GM19043 (cell line): ENCODE data around the gene COTL1.

Experiments used
- ATAC-seq: cut with Tn5 transposase; IDR thresholded peaks from one replicate; pipeline ENCODE4 v1.9.1; 2021; ENCODE audit warnings: low read depth; ENCODE audit not compliant: unreplicated experiment

COTL1 gene

GRCh38 chr16:84617791-84618580 is at the start of gene COTL1:
Gene COTL1, minus strand, starts transcription at chr16:84618078. Its CDS starts 164 bp downstream, at chr16:84617914.
- peak; percentile 78 for ATAC-seq

DNA sequence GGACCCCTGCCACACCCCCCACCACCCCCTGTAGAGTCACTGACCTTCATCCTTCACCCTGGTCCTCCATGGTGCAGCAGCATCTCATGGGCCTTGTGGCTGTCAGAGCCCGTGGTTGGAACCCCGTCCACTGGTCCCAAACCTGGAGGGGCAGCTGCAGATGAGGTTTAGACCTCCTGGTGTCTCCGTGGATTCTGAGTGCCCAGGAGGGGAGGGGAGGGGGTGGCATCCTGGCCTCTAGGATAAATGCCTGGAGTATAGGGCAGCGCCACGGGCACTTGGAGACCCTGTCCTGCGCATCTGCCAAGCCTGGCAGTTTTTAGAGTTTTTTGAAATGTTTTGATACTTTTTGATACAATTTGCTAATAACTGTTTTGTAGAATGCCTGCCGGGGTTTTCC is 48.0 kb upstream of the COTL1 start:
- no peak for ATAC-seq

DNA sequence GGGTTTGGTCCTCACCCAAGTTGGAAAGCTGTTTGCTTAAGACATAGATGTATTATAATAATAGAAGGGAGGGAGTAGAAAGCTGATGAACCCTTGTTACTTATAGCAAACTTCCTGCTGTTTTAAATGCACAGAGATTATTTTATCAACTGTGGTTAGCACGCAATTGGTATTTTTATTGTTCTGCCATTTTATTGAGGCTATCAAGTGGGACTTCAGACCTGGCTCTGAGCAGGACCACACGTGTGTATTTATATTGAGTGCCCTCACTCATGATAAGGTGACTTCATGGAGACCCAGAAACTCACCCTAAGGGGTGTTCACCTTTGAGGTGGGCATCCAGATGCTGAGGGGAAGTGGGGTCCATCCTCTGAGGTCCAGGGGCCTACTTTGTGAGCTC is 47.5 kb upstream of the COTL1 start:
- ATAC-seq = no peak

DNA sequence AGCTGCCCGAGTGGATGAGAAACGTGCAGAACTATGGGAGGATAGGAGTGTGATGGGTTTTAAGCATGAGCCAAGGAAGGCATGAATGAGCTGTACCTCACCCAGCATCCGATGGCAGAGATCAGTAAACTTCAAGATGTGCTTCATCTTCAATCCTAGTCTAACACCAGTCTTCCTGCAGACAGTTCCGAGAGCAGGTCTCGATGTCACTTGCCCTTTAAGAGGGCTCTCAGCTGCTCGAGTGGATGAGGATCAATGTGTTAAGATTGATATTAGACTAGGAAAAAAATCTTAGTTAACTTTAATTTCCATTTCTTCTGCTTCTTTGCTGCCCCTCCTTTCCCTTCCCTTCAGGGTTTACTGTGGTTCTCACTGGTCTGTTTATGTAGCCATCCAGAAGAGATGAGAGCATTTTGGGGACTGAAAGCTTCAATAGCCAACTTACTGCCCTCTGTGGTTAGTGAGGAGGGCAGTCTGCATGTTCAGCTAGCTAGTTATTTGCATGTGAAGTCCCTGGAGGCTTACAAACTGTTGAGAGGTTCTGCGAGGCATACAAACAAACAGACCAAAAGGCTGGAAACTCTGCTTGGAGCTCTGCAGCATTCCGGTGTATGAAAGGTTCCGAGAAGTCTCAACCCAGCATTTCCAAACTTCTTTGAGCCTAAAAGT is 45.7 kb upstream of the COTL1 start:
- ATAC-seq = peak; percentile 94

GRCh38 chr16:84662471-84662870 is 44.6 kb upstream of the COTL1 start:
- no peak for ATAC-seq

DNA sequence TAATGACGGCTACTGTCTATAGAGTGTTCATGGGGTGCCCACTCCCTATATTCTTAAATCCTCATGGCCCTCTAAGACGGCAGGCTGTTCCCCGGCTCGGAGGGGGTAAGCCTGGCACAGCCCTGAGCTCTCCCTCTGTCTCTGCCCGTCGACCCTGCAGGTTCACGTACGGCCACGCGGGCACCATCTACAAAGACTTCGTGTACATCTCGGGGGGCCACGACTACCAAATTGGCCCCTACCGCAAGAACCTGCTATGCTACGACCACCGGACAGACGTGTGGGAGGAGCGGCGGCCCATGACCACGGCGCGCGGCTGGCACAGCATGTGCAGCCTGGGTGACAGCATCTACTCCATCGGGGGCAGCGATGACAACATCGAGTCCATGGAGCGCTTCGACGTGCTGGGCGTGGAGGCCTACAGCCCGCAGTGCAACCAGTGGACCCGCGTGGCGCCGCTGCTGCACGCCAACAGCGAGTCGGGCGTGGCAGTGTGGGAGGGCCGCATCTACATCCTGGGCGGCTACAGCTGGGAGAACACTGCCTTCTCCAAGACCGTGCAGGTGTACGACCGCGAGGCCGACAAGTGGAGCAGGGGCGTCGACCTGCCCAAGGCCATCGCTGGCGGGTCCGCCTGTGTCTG is 43.7 kb upstream of the COTL1 start:
- ATAC-seq = no peak

GRCh38 chr16:84660973-84661372 is 43.1 kb upstream of the COTL1 start:
- no peak for ATAC-seq

DNA sequence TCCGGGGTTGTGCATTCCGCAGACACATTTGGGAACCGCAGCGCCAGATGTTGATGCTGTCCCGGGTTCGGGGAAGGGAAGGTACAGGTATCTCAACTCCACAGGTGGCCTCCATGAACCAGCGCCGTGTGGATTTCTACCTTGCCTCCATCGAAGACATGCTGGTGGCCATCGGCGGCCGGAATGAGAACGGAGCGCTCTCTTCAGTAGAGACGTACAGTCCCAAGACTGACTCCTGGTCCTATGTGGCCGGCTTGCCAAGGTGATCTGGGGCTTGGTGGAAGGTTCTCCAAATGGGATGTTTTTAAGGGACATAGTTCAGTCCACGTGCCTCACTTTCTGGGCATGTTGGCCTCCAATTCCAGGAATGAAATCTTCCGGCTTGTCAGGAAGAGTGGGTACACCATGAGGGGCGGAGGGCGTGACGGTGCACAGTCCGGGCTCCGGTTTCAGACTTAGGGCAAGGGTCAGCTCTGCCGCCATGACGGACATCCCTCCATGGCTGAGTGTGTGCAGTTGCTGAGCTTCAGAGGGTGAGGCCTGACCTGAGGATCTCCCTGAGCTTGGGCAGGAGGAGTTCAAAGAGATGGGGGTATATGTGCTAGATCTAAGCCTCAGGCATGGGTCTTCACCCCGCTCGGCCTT is 41.9 kb upstream of the COTL1 start:
- no peak for ATAC-seq

DNA sequence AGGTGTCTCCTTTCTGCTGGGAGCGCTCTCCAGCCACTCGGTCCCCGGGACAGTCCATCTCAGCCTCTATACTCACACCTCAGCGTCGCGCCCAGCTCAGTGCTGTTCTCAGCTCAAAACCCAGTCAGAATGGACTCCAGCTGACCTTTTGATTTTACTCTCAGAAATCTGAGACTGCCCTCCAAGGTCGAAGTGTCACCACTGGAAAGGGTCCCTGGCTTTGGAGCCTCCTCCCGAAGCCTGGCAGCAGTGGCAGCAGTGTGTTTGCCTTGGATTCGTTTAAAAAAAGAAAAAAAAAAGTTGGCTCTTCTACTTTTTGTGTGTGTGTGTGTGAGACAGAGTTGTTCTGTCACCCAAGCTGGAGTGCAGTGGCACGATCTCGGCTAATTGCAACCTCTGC is 40.8 kb upstream of the COTL1 start:
- ATAC-seq = no peak

GRCh38 chr16:84657229-84657837 is 39.5 kb upstream of the COTL1 start:
- ATAC-seq = no peak

DNA sequence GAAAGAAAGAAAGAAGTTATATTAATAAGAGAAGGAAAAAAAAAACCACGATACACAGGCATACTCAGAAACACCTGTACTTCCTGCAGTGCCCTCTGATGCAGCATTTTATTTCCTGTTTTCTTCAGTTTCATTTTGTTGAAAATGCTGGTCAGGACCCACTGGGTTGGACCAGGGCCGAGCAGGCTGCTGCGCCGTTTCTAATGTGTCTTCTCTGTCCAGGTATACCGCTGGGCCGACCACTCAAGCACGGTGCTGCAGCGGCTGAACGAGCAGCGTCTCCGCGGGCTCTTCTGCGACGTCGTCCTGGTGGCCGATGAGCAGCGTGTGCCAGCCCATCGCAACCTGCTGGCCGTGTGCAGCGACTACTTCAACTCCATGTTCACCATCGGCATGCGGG is 38.8 kb upstream of the COTL1 start:
- no peak for ATAC-seq

GRCh38 chr16:84654998-84655397 is 37.1 kb upstream of the COTL1 start:
- no peak for ATAC-seq

DNA sequence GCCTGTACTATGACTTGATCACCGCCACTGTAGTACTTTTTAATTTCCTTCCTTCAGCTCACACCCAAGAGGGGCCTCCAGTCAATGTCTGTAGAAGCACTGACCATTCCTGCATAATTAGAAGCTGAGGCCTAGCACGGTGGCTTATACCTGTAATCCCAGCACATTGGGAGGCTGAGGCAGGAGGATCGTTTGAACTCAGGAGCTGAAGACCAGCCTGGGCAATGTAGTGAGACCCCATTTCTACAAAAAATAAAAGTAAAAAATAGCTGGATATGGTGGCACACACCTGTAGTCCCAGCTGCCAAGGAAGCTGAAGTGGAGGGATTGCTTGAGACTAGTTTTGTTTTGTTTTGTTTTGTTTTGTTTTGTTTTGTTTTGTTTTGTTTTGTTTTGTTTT is 36.4 kb upstream of the COTL1 start:
- ATAC-seq = no peak

DNA sequence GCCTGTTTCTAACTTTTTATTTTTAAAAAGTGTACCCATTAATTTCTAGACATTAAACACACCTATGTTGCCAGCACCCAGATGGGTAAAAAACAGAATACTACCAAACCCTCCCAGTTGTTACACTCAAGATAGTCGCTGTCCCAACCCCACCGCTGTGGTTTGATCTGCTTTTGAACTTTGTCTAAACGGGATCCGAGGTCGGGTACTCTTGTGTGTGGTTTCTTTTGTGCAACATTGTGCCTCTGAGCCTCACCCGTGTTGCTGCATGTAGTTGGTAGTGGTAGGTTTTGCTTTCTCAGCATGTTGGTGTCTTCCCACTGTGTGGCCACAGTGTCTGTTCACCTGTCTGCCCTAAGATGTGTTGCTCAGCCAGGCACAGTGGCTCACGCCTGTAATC is 34.7 kb upstream of the COTL1 start:
- ATAC-seq = no peak

- ATAC-seq = no peak
Observed at GRCh38 chr16:84650062-84650991, 32.4 kb upstream of the COTL1 start.

GRCh38 chr16:84649511-84649861 is 31.6 kb upstream of the COTL1 start:
- no peak for ATAC-seq

GRCh38 chr16:84648595-84649510 is 31.0 kb upstream of the COTL1 start:
- ATAC-seq = peak; percentile 45

GRCh38 chr16:84647828-84648594 is 30.1 kb upstream of the COTL1 start, which contains the start of gene KLHL36:
Gene KLHL36, plus strand, starts transcription at chr16:84648511. Its CDS starts 2,357 bp downstream, at chr16:84650868.
- peak; percentile 79 for ATAC-seq
